ENCODE measurements around the gene CTLA4. TPM values are rescaled to one million over a fixed set of nuclear protein-coding genes. Genes with fewer than 3 reads are reported as not detected.

Gene CTLA4
- not detected in 2 replicates for total RNA-seq

GRCh38 chr2:203867561-203868200 lies at the start of gene CTLA4:
CTLA4 (plus strand) TSS chr2:203867771; CDS start chr2:203867943, 172 bp downstream.

Other genes with a start within 250 kb of the CTLA4 start
- under 0.01 TPM in 1 of 2 replicates, not detected in the other for gene CD28, start 161.1 kb upstream of the CTLA4 start, total RNA-seq
- gene ICOS, start 69.0 kb downstream of the CTLA4 start, total RNA-seq, result not detected in 2 replicates

All from smooth muscle cell of bladder (primary cell).